Superior temporal gyrus (tissue), 1 donor: ENCODE measurements around the gene GSK3A.

ENCODE experiments used
- DNase-seq: peaks from one replicate; pipeline ENCODE4 v3.0.0-alpha.2; 2016; ENCODE audit errors: extremely low spot score

The GSK3A gene

GRCh38 chr19:42199440-42200115, 42.8 kb downstream of the GSK3A start:
- no peak for DNase-seq

- DNase-seq: no peak
These were observed 43.5 kb downstream of the GSK3A start for GRCh38 chr19:42198676-42199439.

GRCh38 chr19:42197375-42197817, 45.0 kb downstream of the GSK3A start:
- no peak for DNase-seq

- no peak for DNase-seq
These were observed 46.1 kb downstream of the GSK3A start for GRCh38 chr19:42196011-42197001.

- DNase-seq: no peak
These were observed 48.7 kb downstream of the GSK3A start for GRCh38 chr19:42193706-42194105.

- DNase-seq: no peak
These were observed 49.1 kb downstream of the GSK3A start for GRCh38 chr19:42193294-42193693.

GRCh38 chr19:42191855-42192254, 50.5 kb downstream of the GSK3A start:
- DNase-seq: no peak

- DNase-seq: no peak
These were observed 51.1 kb downstream of the GSK3A start for GRCh38 chr19:42191330-42191729.

- no peak for DNase-seq
These were observed 53.3 kb downstream of the GSK3A start for GRCh38 chr19:42189133-42189532.

- DNase-seq: no peak
These were observed 53.7 kb downstream of the GSK3A start for GRCh38 chr19:42188665-42189064.

GRCh38 chr19:42185277-42185676, 57.1 kb downstream of the GSK3A start:
- DNase-seq: no peak

GRCh38 chr19:42184401-42184861, 58.0 kb downstream of the GSK3A start:
- DNase-seq: peak; percentile 92
